SK-N-SH treated with all-trans-retinoic acid at 6 μM for 48 hours (cell line): ENCODE measurements around the gene FBXO10.

Experiments
- ATAC-seq: fragments of 200-7000 bp; cut with Tn5 transposase; 3 replicates; pipeline ENCODE4 v1.9.1; 2020; ENCODE audit warnings: mild to moderate bottlenecking, moderate library complexity
- BACH2 ChIP-seq: fragments of 250-450 bp; sonication (Bioruptor Pico); IDR thresholded peaks from 2 replicates; pipeline ENCODE4 v1.9.0; 2021; ENCODE audit warnings: mild to moderate bottlenecking, borderline replicate concordance
- CREB5 ChIP-seq: fragments of 250-450 bp; sonication (Bioruptor Pico); IDR thresholded peaks from 2 replicates; pipeline ENCODE4 v1.5.1; 2020; ENCODE audit warnings: low read depth, mild to moderate bottlenecking, moderate library complexity
- CSDC2 ChIP-seq: fragments of 250-450 bp; sonication (Bioruptor Pico); IDR thresholded peaks from 2 replicates; pipeline ENCODE4 v1.5.0; 2020; ENCODE audit warnings: mild to moderate bottlenecking, moderate library complexity
- CSRNP3 ChIP-seq: fragments of 250-450 bp; sonication (Bioruptor Pico); IDR thresholded peaks from 2 replicates; pipeline ENCODE4 v1.5.1; 2021; ENCODE audit warnings: mild to moderate bottlenecking, moderate library complexity
- ESRRG ChIP-seq: fragments of 250-450 bp; sonication (Bioruptor Pico); IDR thresholded peaks from 2 replicates; pipeline ENCODE4 v1.6.1; 2021; ENCODE audit warnings: mild to moderate bottlenecking
- GLIS3 ChIP-seq: fragments of 250-450 bp; sonication (Bioruptor Pico); IDR thresholded peaks from 2 replicates; pipeline ENCODE4 v1.5.0; 2020; ENCODE audit warnings: mild to moderate bottlenecking, moderate library complexity
- ISL1 ChIP-seq: fragments of 250-450 bp; sonication (Bioruptor Pico); IDR thresholded peaks from 2 replicates; pipeline ENCODE4 v2.1.2; 2022; ENCODE audit warnings: mild to moderate bottlenecking, moderate library complexity
- OSR1 ChIP-seq: fragments of 250-450 bp; sonication (Bioruptor Pico); IDR thresholded peaks from 2 replicates; pipeline ENCODE4 v1.8.0; 2022; ENCODE audit warnings: moderate library complexity, mild to moderate bottlenecking, inconsistent platforms
- PPARA ChIP-seq: fragments of 250-450 bp; sonication (Bioruptor Pico); IDR thresholded peaks from 2 replicates; pipeline ENCODE4 v1.5.0; 2020; ENCODE audit warnings: mild to moderate bottlenecking, borderline replicate concordance
- RARB ChIP-seq: fragments of 250-450 bp; sonication (Bioruptor Pico); IDR thresholded peaks from 2 replicates; pipeline ENCODE4 v1.8.0; 2021; ENCODE audit warnings: mild to moderate bottlenecking, moderate library complexity
- SNAI2 ChIP-seq: fragments of 250-450 bp; sonication (Bioruptor Pico); IDR thresholded peaks from 2 replicates; pipeline ENCODE4 v1.5.0; 2020; ENCODE audit warnings: mild to moderate bottlenecking, moderate library complexity
- TCF4 ChIP-seq: fragments of 250-450 bp; sonication (Bioruptor Pico); IDR thresholded peaks from 2 replicates; pipeline ENCODE4 v1.8.0; 2021; ENCODE audit warnings: mild to moderate bottlenecking, moderate library complexity, borderline replicate concordance
- TOX ChIP-seq: fragments of 250-450 bp; sonication (Bioruptor Pico); IDR thresholded peaks from 2 replicates; pipeline ENCODE4 v1.8.0; 2021; ENCODE audit warnings: mild to moderate bottlenecking, moderate library complexity, borderline replicate concordance
- TSHZ2 ChIP-seq: fragments of 250-450 bp; sonication (Bioruptor Pico); IDR thresholded peaks from 2 replicates; pipeline ENCODE4 v1.5.0; 2020; ENCODE audit warnings: mild to moderate bottlenecking, moderate library complexity
- ZFP3 ChIP-seq: fragments of 250-450 bp; sonication (Bioruptor Pico); IDR thresholded peaks from 2 replicates; pipeline ENCODE4 v1.5.0; 2020; ENCODE audit warnings: mild to moderate bottlenecking, moderate library complexity
- ZFP30 ChIP-seq: fragments of 450-650 bp; formaldehyde crosslinking; IDR thresholded peaks from 2 replicates; pipeline ENCODE4 v1.5.0; 2022; ENCODE audit warnings: mild to moderate bottlenecking, moderate library complexity
- ZNF565 ChIP-seq: fragments of 450-650 bp; formaldehyde crosslinking; conservative IDR thresholded peaks from 2 replicates; pipeline ENCODE4 v1.5.0; 2020; ENCODE audit warnings: low read depth, mild to moderate bottlenecking, moderate library complexity
- ZNF70 ChIP-seq: fragments of 450-650 bp; formaldehyde crosslinking; IDR thresholded peaks from 2 replicates; pipeline ENCODE4 v1.5.0; 2020; ENCODE audit warnings: mild to moderate bottlenecking, moderate library complexity
- ZNF8 ChIP-seq: fragments of 450-650 bp; formaldehyde crosslinking; IDR thresholded peaks from 2 replicates; pipeline ENCODE4 v1.5.0; 2020; ENCODE audit warnings: mild to moderate bottlenecking, moderate library complexity
- TF ChIP-seq, protein P1 (sequence below): fragments of 250-450 bp; sonication (Bioruptor Pico); IDR thresholded peaks from 2 replicates; pipeline ENCODE4 v1.8.0; 2020; ENCODE audit warnings: mild to moderate bottlenecking, moderate library complexity, borderline replicate concordance
- TF ChIP-seq, protein P2 (sequence below): fragments of 250-450 bp; sonication (Bioruptor Pico); IDR thresholded peaks from 2 replicates; pipeline ENCODE4 v1.8.0; 2021; ENCODE audit warnings: low read depth, mild to moderate bottlenecking, moderate library complexity, borderline replicate concordance

FBXO10 gene

DNA sequence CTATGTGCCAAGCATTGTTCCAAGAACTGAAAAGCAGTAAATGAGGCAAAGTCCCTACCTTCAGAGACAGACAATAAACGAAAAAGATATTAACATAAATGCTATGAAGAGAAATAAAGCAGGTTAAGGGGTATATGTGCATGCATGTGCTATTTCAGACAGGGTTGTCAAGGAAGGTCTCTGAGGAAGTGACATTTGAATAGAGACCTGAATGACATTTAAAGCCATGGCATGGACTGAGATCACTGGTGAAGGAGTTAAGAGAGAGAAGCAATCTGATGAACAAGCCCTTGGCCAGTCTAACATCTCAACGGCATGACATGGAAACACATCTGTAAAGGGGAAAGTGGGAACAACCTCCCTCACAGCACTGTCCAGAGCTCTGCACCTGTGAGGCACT is 14.5 kb downstream of the FBXO10 start:
- ATAC-seq, result no peak
- no peak for TF ChIP-seq OSR1 (CRISPR knock-in tag)
- no peak for TF ChIP-seq CSDC2 (CRISPR knock-in tag)
- TF ChIP-seq ZNF70 (CRISPR knock-in tag), result no peak
- no peak for TF ChIP-seq SNAI2 (CRISPR knock-in tag)
- TF ChIP-seq PPARA (CRISPR knock-in tag), result no peak
- no peak for TF ChIP-seq ISL1 (CRISPR knock-in tag)
- TF ChIP-seq, protein P1, sequence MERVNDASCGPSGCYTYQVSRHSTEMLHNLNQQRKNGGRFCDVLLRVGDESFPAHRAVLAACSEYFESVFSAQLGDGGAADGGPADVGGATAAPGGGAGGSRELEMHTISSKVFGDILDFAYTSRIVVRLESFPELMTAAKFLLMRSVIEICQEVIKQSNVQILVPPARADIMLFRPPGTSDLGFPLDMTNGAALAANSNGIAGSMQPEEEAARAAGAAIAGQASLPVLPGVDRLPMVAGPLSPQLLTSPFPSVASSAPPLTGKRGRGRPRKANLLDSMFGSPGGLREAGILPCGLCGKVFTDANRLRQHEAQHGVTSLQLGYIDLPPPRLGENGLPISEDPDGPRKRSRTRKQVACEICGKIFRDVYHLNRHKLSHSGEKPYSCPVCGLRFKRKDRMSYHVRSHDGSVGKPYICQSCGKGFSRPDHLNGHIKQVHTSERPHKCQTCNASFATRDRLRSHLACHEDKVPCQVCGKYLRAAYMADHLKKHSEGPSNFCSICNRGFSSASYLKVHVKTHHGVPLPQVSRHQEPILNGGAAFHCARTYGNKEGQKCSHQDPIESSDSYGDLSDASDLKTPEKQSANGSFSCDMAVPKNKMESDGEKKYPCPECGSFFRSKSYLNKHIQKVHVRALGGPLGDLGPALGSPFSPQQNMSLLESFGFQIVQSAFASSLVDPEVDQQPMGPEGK (CRISPR knock-in tag), result no peak
- TF ChIP-seq RARB (CRISPR knock-in tag), result no peak
- TF ChIP-seq TSHZ2 (CRISPR knock-in tag), result no peak
- TF ChIP-seq, protein P2, sequence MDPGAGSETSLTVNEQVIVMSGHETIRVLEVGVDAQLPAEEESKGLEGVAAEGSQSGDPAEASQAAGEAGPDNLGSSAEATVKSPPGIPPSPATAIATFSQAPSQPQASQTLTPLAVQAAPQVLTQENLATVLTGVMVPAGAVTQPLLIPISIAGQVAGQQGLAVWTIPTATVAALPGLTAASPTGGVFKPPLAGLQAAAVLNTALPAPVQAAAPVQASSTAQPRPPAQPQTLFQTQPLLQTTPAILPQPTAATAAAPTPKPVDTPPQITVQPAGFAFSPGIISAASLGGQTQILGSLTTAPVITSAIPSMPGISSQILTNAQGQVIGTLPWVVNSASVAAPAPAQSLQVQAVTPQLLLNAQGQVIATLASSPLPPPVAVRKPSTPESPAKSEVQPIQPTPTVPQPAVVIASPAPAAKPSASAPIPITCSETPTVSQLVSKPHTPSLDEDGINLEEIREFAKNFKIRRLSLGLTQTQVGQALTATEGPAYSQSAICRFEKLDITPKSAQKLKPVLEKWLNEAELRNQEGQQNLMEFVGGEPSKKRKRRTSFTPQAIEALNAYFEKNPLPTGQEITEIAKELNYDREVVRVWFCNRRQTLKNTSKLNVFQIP, result no peak
- TF ChIP-seq TCF4 (CRISPR knock-in tag), result no peak

DNA sequence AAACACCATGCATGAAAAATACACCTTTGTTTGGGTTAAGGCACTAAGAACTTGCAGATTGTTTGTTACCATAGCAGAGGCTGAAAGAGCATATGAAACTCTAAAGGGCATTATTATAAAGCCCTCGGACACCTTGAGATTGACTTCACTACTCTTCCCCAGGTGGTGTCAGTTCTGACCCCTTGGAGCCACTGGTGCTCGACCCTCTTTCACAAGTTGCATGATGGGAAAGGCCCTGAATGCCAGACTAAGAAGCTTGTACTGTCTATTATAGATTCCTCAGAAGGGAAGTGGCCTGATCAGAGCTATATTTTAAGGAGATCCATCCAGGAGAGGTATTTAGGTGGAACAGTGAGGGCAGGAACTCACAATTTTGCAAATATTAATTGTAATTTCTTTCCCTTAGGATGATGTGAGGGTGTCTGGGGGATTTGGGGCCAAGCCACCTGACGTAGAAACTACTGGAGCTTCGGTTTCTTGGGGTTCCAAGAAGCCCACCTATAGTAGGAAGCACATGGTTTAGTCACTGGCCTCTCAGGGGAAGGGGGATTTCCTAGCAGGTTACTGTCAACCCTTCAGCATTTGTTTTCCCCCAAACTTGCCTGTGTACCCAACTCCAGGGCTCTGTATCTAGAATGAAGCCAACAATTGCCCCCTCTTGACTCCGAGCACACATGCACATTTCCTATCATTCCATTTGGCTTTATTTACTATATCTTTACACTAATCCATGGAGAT is 16.2 kb downstream of the FBXO10 start:
- ATAC-seq, result no peak
- TF ChIP-seq, protein P2, result no peak
- no peak for TF ChIP-seq PPARA (CRISPR knock-in tag)
- TF ChIP-seq ZFP3, result no peak
- no peak for TF ChIP-seq TCF4 (CRISPR knock-in tag)
- TF ChIP-seq OSR1 (CRISPR knock-in tag), result no peak
- TF ChIP-seq ESRRG (CRISPR knock-in tag), result no peak
- TF ChIP-seq CREB5 (CRISPR knock-in tag), result no peak
- TF ChIP-seq ISL1 (CRISPR knock-in tag), result no peak
- no peak for TF ChIP-seq TSHZ2 (CRISPR knock-in tag)
- TF ChIP-seq RARB (CRISPR knock-in tag), result no peak
- no peak for TF ChIP-seq CSDC2 (CRISPR knock-in tag)
- TF ChIP-seq TOX (CRISPR knock-in tag), result no peak
- no peak for TF ChIP-seq GLIS3
- TF ChIP-seq ZNF8 (CRISPR knock-in tag), result no peak
- TF ChIP-seq ZNF565 (CRISPR knock-in tag), result no peak
- no peak for TF ChIP-seq ZFP30
- TF ChIP-seq BACH2, result no peak
- no peak for TF ChIP-seq CSRNP3 (CRISPR knock-in tag)
- no peak for TF ChIP-seq ZNF70 (CRISPR knock-in tag)
